HepG2 (cell line): Measurements from ENCODE around the gene DHX58. TPM values are rescaled to one million over a fixed set of nuclear protein-coding genes. Genes with fewer than 3 reads are reported as not detected.
A peak's percentile ranks its signal among the peaks of the same experiment; 100 is the strongest.

Experiments
- ATAC-seq: fragments of 200-7000 bp; cut with Tn5 transposase; 3 replicates; pipeline ENCODE4 v1.9.1; 2020; ENCODE audit warnings: mild to moderate bottlenecking, moderate library complexity
- BruUV-seq: library from RNA; stranded (reverse); fragments of 400-500 nt; replicated peaks from 2 replicates; lab custom pipeline; 2021; lab: Mats Ljungman, UMichigan
- CTCF ChIA-PET: fragments of 300-600 bp; formaldehyde crosslinking; extraction: SDS; loops from one replicate; lab custom pipeline; 2021; ENCODE audit warnings: low total read pairs, inconsistent platforms, low intra/inter-chr PET ratio; lab: Yijun Ruan, JAX
- POLR2A ChIA-PET: fragments of 350-600 bp; sonication (Branson Sonifier 250); formaldehyde crosslinking; loops from one replicate; lab custom pipeline; 2020; ENCODE audit warnings: antibody characterized with exemption, inconsistent platforms; lab: Yijun Ruan, JAX
- DNase-seq: peaks from one replicate; pipeline ENCODE4 v3.0.0-alpha.2; 2015; ENCODE audit warnings: low spot score
- FAIRE-seq: peaks from 3 replicates; lab custom pipeline; 2011; peaks lifted over from hg19 to GRCh38; lab: Jason Lieb, UNC
- H2AFZ ChIP-seq: one replicate; pipeline ENCODE4 v1.6.1; 2011; ENCODE audit warnings: low read length, inconsistent platforms
- H3K27ac ChIP-seq: fragments of 300-600 bp; 3 replicates; pipeline ENCODE4 v1.8.0; 2011; ENCODE audit warnings: mixed run types, mild to moderate bottlenecking, mixed read lengths, low read length, inconsistent platforms; ENCODE audit not compliant: insufficient read depth; ENCODE audit errors: extremely low read length
- H3K27me3 ChIP-seq, 2 experiments: fragments of 200-600 bp in 1 of 2; 2 replicates in 1 of 2; 3 replicates in 1 of 2; pipeline versions ENCODE4 v1.6.0 to v1.8.0; 2011; ENCODE audit warnings: low read length in 2 of 2, mild to moderate bottlenecking in 2 of 2, moderate library complexity in 2 of 2, inconsistent platforms in 1 of 2; ENCODE audit not compliant: insufficient read depth in 2 of 2, control insufficient read depth in 1 of 2
- H3K36me3 ChIP-seq, 2 experiments: fragments of 200-600 bp in 1 of 2; replicated peaks in 1 of 2; 2 replicates in 1 of 2; 3 replicates in 1 of 2; pipeline versions ENCODE4 v1.5.1 to v1.8.0; 2011; ENCODE audit warnings: low read length in 2 of 2, inconsistent platforms in 1 of 2; ENCODE audit not compliant: insufficient read depth in 2 of 2, control insufficient read depth in 1 of 2
- H3K4me1 ChIP-seq: 2 replicates; pipeline ENCODE4 v1.5.1; 2012; ENCODE audit warnings: low read length, inconsistent platforms; ENCODE audit not compliant: insufficient read depth
- H3K4me2 ChIP-seq: 2 replicates; pipeline ENCODE4 v1.6.0; 2011; ENCODE audit warnings: low read depth, low read length, inconsistent platforms
- H3K4me3 ChIP-seq, 3 experiments: fragments of 200-600 bp in 1 of 3; sonication (generic), shearing (Covaris generic) in 1 of 3; replicated peaks in 1 of 3; 2 replicates each; pipeline ENCODE4 v1.5.1; 2011 to 2016; ENCODE audit warnings: low read length in 3 of 3, inconsistent platforms in 2 of 3, low read depth in 2 of 3, mild to moderate bottlenecking in 2 of 3, control low read depth in 1 of 3, mixed read lengths in 1 of 3; ENCODE audit not compliant: insufficient read depth in 1 of 3
- H3K79me2 ChIP-seq: one replicate; pipeline ENCODE4 v1.6.1; 2011; ENCODE audit warnings: low read length, inconsistent platforms; ENCODE audit not compliant: insufficient read depth
- H3K9ac ChIP-seq: 2 replicates; pipeline ENCODE4 v1.6.0; 2011; ENCODE audit warnings: mild to moderate bottlenecking, low read depth, low read length, inconsistent platforms; ENCODE audit not compliant: insufficient read depth
- H3K9me3 ChIP-seq: 2 replicates; pipeline ENCODE4 v1.5.1; 2012; ENCODE audit warnings: mild to moderate bottlenecking, low read length
- H4K20me1 ChIP-seq: 2 replicates; pipeline ENCODE4 v1.6.0; 2011; ENCODE audit warnings: inconsistent platforms, mild to moderate bottlenecking, low read length, moderate library complexity; ENCODE audit not compliant: insufficient read depth
- CTCF ChIP-seq: sonication (generic); formaldehyde crosslinking; IDR thresholded peaks from 2 replicates; pipeline ENCODE4 v1.5.0; 2020; ENCODE audit warnings: mild to moderate bottlenecking, missing genetic modification reagents, moderate library complexity
- GFI1 ChIP-seq: sonication (generic); formaldehyde crosslinking; IDR thresholded peaks from 2 replicates; pipeline ENCODE4 v1.5.0; 2020; ENCODE audit warnings: missing genetic modification reagents, mild to moderate bottlenecking, borderline replicate concordance
- MTF2 ChIP-seq: sonication (generic); formaldehyde crosslinking; IDR thresholded peaks from 2 replicates; pipeline ENCODE4 v1.5.0; 2020; ENCODE audit warnings: missing genetic modification reagents, borderline replicate concordance
- NONO ChIP-seq, 2 experiments: fragments of 450-650 bp in 1 of 2; sonication (generic) in 1 of 2; formaldehyde crosslinking in 1 of 2; IDR thresholded peaks in 1 of 2; conservative IDR thresholded peaks in 1 of 2; 2 replicates each; pipeline versions ENCODE4 v1.6.1 to v1.8.0; 2017 to 2022; ENCODE audit warnings: mild to moderate bottlenecking in 1 of 2, missing genetic modification reagents in 1 of 2, moderate library complexity in 1 of 2
- PAF1 ChIP-seq: IDR thresholded peaks from 2 replicates; pipeline ENCODE4 v1.6.1; 2016; ENCODE audit warnings: missing genetic modification reagents, missing compliant biosample characterization
- POGZ ChIP-seq: sonication (generic); formaldehyde crosslinking; IDR thresholded peaks from 2 replicates; pipeline ENCODE4 v1.4.0; 2020; ENCODE audit warnings: mild to moderate bottlenecking, missing genetic modification reagents
- RORA ChIP-seq: sonication (generic); formaldehyde crosslinking; IDR thresholded peaks from 2 replicates; pipeline ENCODE4 v1.5.0; 2020; ENCODE audit warnings: mild to moderate bottlenecking, missing genetic modification reagents, moderate library complexity
- SETDB1 ChIP-seq: sonication (generic); formaldehyde crosslinking; IDR thresholded peaks from 2 replicates; pipeline ENCODE4 v1.5.1; 2020; ENCODE audit warnings: missing genetic modification reagents, mild to moderate bottlenecking, borderline replicate concordance
- SIX4 ChIP-seq: sonication (generic); formaldehyde crosslinking; IDR thresholded peaks from 2 replicates; pipeline ENCODE4 v1.4.0; 2020; ENCODE audit warnings: missing genetic modification reagents
- SMAD3 ChIP-seq: sonication (generic); formaldehyde crosslinking; IDR thresholded peaks from 2 replicates; pipeline ENCODE4 v1.4.0; 2020; ENCODE audit warnings: missing genetic modification reagents
- SPEN ChIP-seq: sonication (generic); formaldehyde crosslinking; IDR thresholded peaks from 2 replicates; pipeline ENCODE4 v1.5.1; 2020; ENCODE audit warnings: low read depth, mild to moderate bottlenecking, missing genetic modification reagents
- TAF1 ChIP-seq: sonication (generic); formaldehyde crosslinking; IDR thresholded peaks from 2 replicates; pipeline ENCODE4 v1.4.0; 2020; ENCODE audit warnings: missing genetic modification reagents
- YEATS2 ChIP-seq: sonication (generic); formaldehyde crosslinking; IDR thresholded peaks from 2 replicates; pipeline ENCODE4 v1.4.0; 2020; ENCODE audit warnings: missing genetic modification reagents, borderline replicate concordance
- ZBTB33 ChIP-seq: sonication (generic); formaldehyde crosslinking; IDR thresholded peaks from 2 replicates; pipeline ENCODE4 v1.4.0; 2020; ENCODE audit warnings: missing genetic modification reagents
- ZKSCAN5 ChIP-seq: sonication (generic); formaldehyde crosslinking; IDR thresholded peaks from 2 replicates; pipeline ENCODE4 v1.5.1; 2020; ENCODE audit warnings: mild to moderate bottlenecking, missing genetic modification reagents
- ZNF431 ChIP-seq: sonication (generic); formaldehyde crosslinking; IDR thresholded peaks from 2 replicates; pipeline ENCODE4 v1.9.0; 2022; ENCODE audit warnings: missing genetic modification reagents, low read depth, mild to moderate bottlenecking, borderline replicate concordance
- ZNF724P ChIP-seq: sonication (generic); formaldehyde crosslinking; IDR thresholded peaks from 2 replicates; pipeline ENCODE4 v1.8.0; 2022; ENCODE audit warnings: missing genetic modification reagents, borderline replicate concordance
- ZNF792 ChIP-seq: IDR thresholded peaks from 2 replicates; pipeline ENCODE4 v1.6.1; 2016
- WGBS: methylation state at CpG from one replicate; pipeline ENCODE4 v1.1.6; 2017; ENCODE audit warnings: low lambda C conversion rate; 5-methylcytosine and 5-hydroxymethylcytosine counted together
- in situ Hi-C: cut with HindIII; loops from 2 replicates; pipeline ENCODE4 v1.10.0; 2017; ENCODE audit warnings: low pct_unique_long_range_greater_than_20kb; ENCODE audit not compliant: extremely low pct_ligation_motif_present
- intact Hi-C: fragments of 100-400 bp; cut with micrococcal nuclease; formaldehyde crosslinking; loops from one replicate; pipeline ENCODE4 v1.10.0; 2022; ENCODE audit not compliant: unreplicated experiment
- polyA plus RNA-seq, 8 experiments: library from polyadenylated mRNA; depleted of rRNA in 3 of 8; stranded (reverse) in 7 of 8; unstranded in 1 of 8; fragments of >200 nt; fragmentation: Illumina TruSeq in 4 of 8; extraction: Trizol in 4 of 8; gene quantifications; 2 replicates each; pipeline versions ENCODE4 v1.2.1 to v1.2.3, GENCODE V29; 2011 to 2016; ENCODE audit warnings: low read depth in 4 of 8, missing spikeins in 1 of 8, mixed read lengths in 1 of 8; ENCODE audit not compliant: insufficient read depth in 1 of 8
- total RNA-seq, 5 experiments: library from RNA; depleted of rRNA; stranded (reverse); fragments of >200 nt; fragmentation: Illumina TruSeq; extraction: Trizol; gene quantifications; 2 replicates each; pipeline ENCODE4 v1.2.3, GENCODE V29; 2016; ENCODE audit warnings: low read depth in 1 of 5

Gene DHX58
- total and polyA plus RNA-seq, 2 of the 13 experiments (the other 11 are each of a cell fraction or from before 2014, with no cell fraction given), result 6.7 to 7.8 TPM

- no peaks in the 10 kb centered on the region for H4K20me1 ChIP-seq
- CTCF ChIA-PET, result no interaction called here
- intact Hi-C loops (loop anchor here (5.0 kb wide), 1 partner anchor 36 kb away; no protein-coding TSS in a partner anchor), in situ Hi-C loops (no loop called here)
- peak within 1 kb of the TSS; percentile 79 for H3K4me2 ChIP-seq
- POLR2A ChIA-PET, result interaction anchor here (0.7 to 3.1 kb wide), 24 partner anchors 9 to 432 kb away, joined by 3 to 34 read pairs (median 6); partner anchors contain the start of genes CNP, DHX58, DNAJC7 and EIF1
- peak; percentile 72 for FAIRE-seq
- peak within 1 kb of the TSS; percentile 76 to 85 (median 79) for H3K4me3 ChIP-seq
- H3K79me2 ChIP-seq, result no peaks in the 10 kb centered on the region
- no peaks in the 10 kb centered on the region for H3K9me3 ChIP-seq
- peak; percentile 73 for DNase-seq
- H2AFZ ChIP-seq, result peak within 1 kb of the TSS; percentile 52
- peak within 1 kb of the TSS; percentile 57 for H3K9ac ChIP-seq
- H3K27me3 ChIP-seq, result no peaks in the 10 kb centered on the region
- peak within 1 kb of the TSS; percentile 68 for H3K27ac ChIP-seq
- peak; percentile 90 for ATAC-seq
- whole genome bisulfite sequencing, result 18% methylated on average over 25 of the region's 57 CpGs
- H3K4me1 ChIP-seq, result peaks cover 30% of the 10 kb centered on the region
- BruUV-seq, result no TSS peak
- peaks cover 9 to 37% of the 10 kb centered on the region in 2 experiments for H3K36me3 ChIP-seq
- no peak for TF ChIP-seq RORA (CRISPR knock-in tag)
- peak; percentile 40; the same call in 1 of the 2 replicates for TF ChIP-seq ZNF431 (CRISPR knock-in tag)
- 0 out of 2 replicates have a peak, but pooled peaks have one; percentile 26 for TF ChIP-seq CTCF (CRISPR knock-in tag)
- TF ChIP-seq SMAD3 (CRISPR knock-in tag), result no peak
- no peak for TF ChIP-seq NONO (IDR thresholded peaks at IDR 0.05)
- no peak; the same call in 1 of the 2 replicates for TF ChIP-seq NONO (CRISPR knock-in tag; conservative IDR thresholded peaks at IDR 0.05)
- peak; percentile 72 for TF ChIP-seq TAF1 (CRISPR knock-in tag)
- no peak for TF ChIP-seq SETDB1
- no peak for TF ChIP-seq SIX4 (CRISPR knock-in tag)
- TF ChIP-seq SPEN (CRISPR knock-in tag), result peak; percentile 91
- TF ChIP-seq ZNF724P (CRISPR knock-in tag), result no peak
- no peak for TF ChIP-seq MTF2 (CRISPR knock-in tag)
- 0 out of 2 replicates have a peak, but pooled peaks have one; percentile 17 for TF ChIP-seq ZNF792 (CRISPR knock-in tag)
- TF ChIP-seq ZBTB33, result no peak
- 0 out of 2 replicates have a peak, but pooled peaks have one; percentile 24 for TF ChIP-seq ZKSCAN5 (CRISPR knock-in tag)
- TF ChIP-seq POGZ, result no peak
- peak; percentile 18; the same call in 1 of the 2 replicates for TF ChIP-seq GFI1
- peak; percentile 66; the same call in 1 of the 2 replicates for TF ChIP-seq YEATS2 (CRISPR knock-in tag)
- no peak for TF ChIP-seq PAF1
Measured at GRCh38 chr17:42120770-42121769, 8.6 kb upstream of the DHX58 start, which contains the start of gene KAT2A. KAT2A (minus strand) TSS chr17:42121367; CDS start chr17:42121304, 63 bp downstream.
